Measurements from ENCODE around the gene L3MBTL4. TPM values are rescaled to one million over a fixed set of nuclear protein-coding genes. Genes with fewer than 3 reads are reported as not detected.

L3MBTL4 gene
- total and polyA plus RNA-seq, 9 of the 15 experiments (the other 6 are each of a cell fraction or from before 2014, with no cell fraction given), result not detected

- H3K79me2 ChIP-seq (ENCODE audit: control insufficient read depth, insufficient read depth, low read length), result no peaks in the 10 kb centered on the region
- FAIRE-seq, result no peak
- DNase-seq (ENCODE audit: extremely low read depth in 1 of 4, low spot score in 3 of 4), result no peak
- CTCF ChIA-PET (ENCODE audit: low intra/inter-chr PET ratio), result no interaction called here
- H3K9me3 ChIP-seq (replicated peaks; ENCODE audit: control insufficient read depth, insufficient read depth, low read depth, low read length), result no peaks in the 10 kb centered on the region
- BruUV-seq (replicated peaks), result no TSS peak
- no peaks in the 10 kb centered on the region for H4K20me1 ChIP-seq (replicated peaks; ENCODE audit: control insufficient read depth, insufficient read depth, low read length)
- H3K4me2 ChIP-seq (ENCODE audit: insufficient read depth, low read length), result no peak overlapping the region
- H3K27ac ChIP-seq (ENCODE audit: extremely low read depth, low read depth, low read length), result no peak overlapping the region
- in situ Hi-C loops (cut with MboI) (no loop called here), intact Hi-C loops (cut with micrococcal nuclease) (no loop called here)
- 0% methylated on average over 3 of the region's 3 CpGs for WGBS (ENCODE audit: insufficient coverage, low coverage, missing lambda C conversion rate)
- H3K9ac ChIP-seq (ENCODE audit: insufficient read depth in 1 of 2, low read depth in 2 of 2, low read length in 2 of 2), result no peak overlapping the region
- no peaks in the 10 kb centered on the region for H3K27me3 ChIP-seq (ENCODE audit: control insufficient read depth in 2 of 2, insufficient read depth in 2 of 2, low read length in 2 of 2)
- no peak overlapping the region for H3K4me3 ChIP-seq
- TF ChIP-seq CHD4 (IDR thresholded peaks at IDR 0.05; ENCODE audit: insufficient read depth, insufficient replicate concordance, low read depth, low read length, poor library complexity, severe bottlenecking) (no peak), CREB3 (tag; conservative IDR thresholded peaks at IDR 0.05; ENCODE audit: low read depth) (no peak), ZC3H4 (CRISPR knock-in tag; IDR thresholded peaks at IDR 0.05; ENCODE audit: borderline replicate concordance) (no peak), KAT2B (IDR thresholded peaks at IDR 0.05; ENCODE audit: low read depth, low read length) (no peak), RBM15 (IDR thresholded peaks at IDR 0.05; ENCODE audit: insufficient read depth, low read length) (no peak), STAT5B (CRISPR knock-in tag; IDR thresholded peaks at IDR 0.05) (no peak), OTX1 (CRISPR knock-in tag; IDR thresholded peaks at IDR 0.05) (no peak), TAF1 (IDR thresholded peaks at IDR 0.05; ENCODE audit: control insufficient read depth, extremely low read depth, insufficient read depth, low read length, severe bottlenecking) (no peak), ARID3B (CRISPR knock-in tag; IDR thresholded peaks at IDR 0.05; ENCODE audit: borderline replicate concordance) (no peak), TCF7L2 (IDR thresholded peaks at IDR 0.05; ENCODE audit: low read depth, low read length) (no peak), NR3C1 (CRISPR knock-in tag; IDR thresholded peaks at IDR 0.05) (no peak)
- H3K9me1 ChIP-seq (ENCODE audit: control insufficient read depth, insufficient read depth, low read length), result no peaks in the 10 kb centered on the region
- no peaks in the 10 kb centered on the region for H3K36me3 ChIP-seq (ENCODE audit: control insufficient read depth, insufficient read depth, low read length)
- H2AFZ ChIP-seq (ENCODE audit: low read depth, low read length), result no peak overlapping the region
- no peak for ATAC-seq
- POLR2A ChIA-PET, result no interaction called here
- no peaks in the 10 kb centered on the region for H3K4me1 ChIP-seq (replicated peaks in 1 of 2; ENCODE audit: control insufficient read depth in 2 of 2, insufficient read depth in 2 of 2, low read length in 2 of 2)
Observed at GRCh38 chr18:5969989-5970403, 444.7 kb downstream of the L3MBTL4 start.

Data from K562 (cell line).